Measurements from ENCODE around the gene PEX11G.
A peak's percentile ranks its signal among the peaks of the same experiment; 100 is the strongest.

- TF ChIP-seq CTCF (IDR thresholded peaks at IDR 0.05): peak in 3 of 6 experiments; percentile 21 to 32 (median 27)
- TF ChIP-seq POLR2A (IDR thresholded peaks at IDR 0.05): no peak
Measured at GRCh38 chr19:7497292-7497691, 8.5 kb upstream of the PEX11G start.

Data from adrenal gland (tissue), 5 donors.